Measurements from ENCODE around the gene SAMD8. TPM values are rescaled to one million over a fixed set of nuclear protein-coding genes. Genes with fewer than 3 reads are reported as not detected.
A peak's percentile ranks its signal among the peaks of the same experiment; 100 is the strongest.

The SAMD8 gene
- total and polyA plus RNA-seq, 7 donors: 10.8 to 44.2 (median 35.1) TPM

DNA sequence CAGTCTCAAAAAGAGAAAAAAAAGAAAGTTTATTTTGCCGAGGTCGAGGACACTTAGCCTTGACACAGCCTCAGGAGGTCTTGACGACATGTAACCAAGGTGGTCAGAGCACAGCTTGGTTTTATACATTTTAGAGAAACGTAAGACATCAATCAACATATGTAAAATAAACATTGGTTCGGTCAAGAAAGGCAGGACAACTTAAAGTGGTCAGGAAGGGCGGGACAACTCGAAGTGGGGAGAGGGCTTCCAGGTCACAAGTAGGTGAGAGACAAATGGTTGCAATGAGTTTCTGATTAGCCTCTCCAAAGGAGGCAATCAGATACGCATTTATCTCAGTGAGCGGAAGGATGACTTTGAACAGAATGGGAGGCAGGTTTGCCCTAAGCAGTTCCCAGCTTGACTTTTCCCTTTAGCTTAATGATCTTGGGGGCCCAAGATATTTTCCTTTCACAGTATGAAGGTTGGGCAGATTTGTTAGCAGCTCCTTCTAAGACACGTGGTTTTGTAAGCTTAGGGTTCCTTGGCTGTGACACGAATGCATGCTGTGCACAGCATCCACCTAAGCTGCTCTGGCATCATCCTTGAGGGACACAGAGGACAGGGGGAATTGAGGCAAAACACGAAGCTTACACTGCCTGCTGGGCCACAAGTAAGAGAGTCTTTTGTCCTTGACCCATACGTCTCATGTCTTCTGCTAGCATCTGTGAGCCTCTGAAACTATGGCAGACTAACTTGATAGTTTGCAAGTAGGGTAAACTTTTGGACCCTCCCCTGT, 95.8 kb downstream of the SAMD8 start:
- intact Hi-C loops (cut with DNase I): no loop called here
- Histone ChIP-seq H3K4me3 (no peak overlapping the region), H3K27me3 (ENCODE audit: insufficient read depth in 3 of 3, low read length in 2 of 3) (no peaks in the 10 kb centered on the region), H3K9me3 (no peaks in the 10 kb centered on the region), H3K36me3 (ENCODE audit: insufficient read depth in 1 of 2, low read depth in 1 of 2) (peaks cover 0 to 7% of the 10 kb centered on the region in 2 donors), H3K4me1 (peaks cover 46% of the 10 kb centered on the region), H3K27ac (peak overlapping the region; percentile 100)
- 69 to 70% (median 70%) methylated on average over 13 of the region's 13 CpGs for WGBS, 3 donors
- no peak for DNase-seq
- TF ChIP-seq, protein P1, sequence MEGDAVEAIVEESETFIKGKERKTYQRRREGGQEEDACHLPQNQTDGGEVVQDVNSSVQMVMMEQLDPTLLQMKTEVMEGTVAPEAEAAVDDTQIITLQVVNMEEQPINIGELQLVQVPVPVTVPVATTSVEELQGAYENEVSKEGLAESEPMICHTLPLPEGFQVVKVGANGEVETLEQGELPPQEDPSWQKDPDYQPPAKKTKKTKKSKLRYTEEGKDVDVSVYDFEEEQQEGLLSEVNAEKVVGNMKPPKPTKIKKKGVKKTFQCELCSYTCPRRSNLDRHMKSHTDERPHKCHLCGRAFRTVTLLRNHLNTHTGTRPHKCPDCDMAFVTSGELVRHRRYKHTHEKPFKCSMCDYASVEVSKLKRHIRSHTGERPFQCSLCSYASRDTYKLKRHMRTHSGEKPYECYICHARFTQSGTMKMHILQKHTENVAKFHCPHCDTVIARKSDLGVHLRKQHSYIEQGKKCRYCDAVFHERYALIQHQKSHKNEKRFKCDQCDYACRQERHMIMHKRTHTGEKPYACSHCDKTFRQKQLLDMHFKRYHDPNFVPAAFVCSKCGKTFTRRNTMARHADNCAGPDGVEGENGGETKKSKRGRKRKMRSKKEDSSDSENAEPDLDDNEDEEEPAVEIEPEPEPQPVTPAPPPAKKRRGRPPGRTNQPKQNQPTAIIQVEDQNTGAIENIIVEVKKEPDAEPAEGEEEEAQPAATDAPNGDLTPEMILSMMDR (IDR thresholded peaks at IDR 0.05): no peak
- no peak for ATAC-seq

DNA sequence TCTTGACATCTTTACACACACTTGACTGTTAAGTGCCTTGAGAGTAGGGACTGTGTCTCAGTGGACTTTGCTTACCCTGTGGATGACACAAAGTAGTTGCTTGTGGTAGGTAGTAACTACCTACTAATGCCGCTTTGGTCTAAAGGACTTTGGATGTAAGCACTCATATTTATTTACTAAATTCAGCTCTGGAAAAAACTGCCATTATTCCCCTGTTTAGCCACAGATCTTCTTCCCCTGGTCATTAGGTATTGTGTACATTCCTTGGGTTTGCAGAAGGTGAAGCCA, 96.3 kb downstream of the SAMD8 start:
- TF ChIP-seq, protein P1 (IDR thresholded peaks at IDR 0.05): no peak
- Histone ChIP-seq H3K9me3 (no peaks in the 10 kb centered on the region), H3K4me1 (peaks cover 48% of the 10 kb centered on the region), H3K4me3 (no peak overlapping the region), H3K36me3 (ENCODE audit: insufficient read depth in 1 of 2, low read depth in 1 of 2) (peaks cover 0 to 12% of the 10 kb centered on the region in 2 donors), H3K27me3 (ENCODE audit: insufficient read depth in 3 of 3, low read length in 2 of 3) (no peaks in the 10 kb centered on the region), H3K27ac (peak overlapping the region; percentile 100)
- no peak for ATAC-seq
- no peak for DNase-seq
- intact Hi-C loops (cut with DNase I): no loop called here
- WGBS, 3 donors: 91 to 100% (median 97%) methylated on average over 1 of the region's 1 CpG

DNA sequence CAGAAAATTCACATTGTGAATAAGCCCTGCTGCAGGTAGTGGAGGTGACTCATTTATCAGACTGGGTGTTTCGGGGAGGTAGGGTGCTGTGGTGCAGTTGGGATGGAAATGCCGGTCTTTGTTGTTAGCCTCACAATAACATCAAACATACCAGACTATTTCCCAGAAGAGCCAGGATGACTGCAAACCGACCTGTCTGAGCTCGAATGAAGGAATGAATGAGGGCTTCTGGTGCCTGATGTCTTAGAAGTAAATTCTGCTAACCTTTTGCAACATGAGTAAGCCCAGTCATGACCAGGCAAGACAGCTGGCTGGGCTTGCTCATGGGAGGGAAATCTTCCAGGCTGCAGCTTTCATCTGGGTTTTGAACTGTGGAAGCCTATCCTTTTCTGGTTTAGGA, 96.7 kb downstream of the SAMD8 start:
- ATAC-seq: peak in 2 of 4 donors; percentile 5 to 21
- 55 to 64% (median 58%) methylated on average over 4 of the region's 4 CpGs for WGBS, 3 donors
- Histone ChIP-seq H3K4me1 (peaks cover 48% of the 10 kb centered on the region), H3K9me3 (no peaks in the 10 kb centered on the region), H3K4me3 (no peak overlapping the region), H3K36me3 (ENCODE audit: insufficient read depth in 1 of 2, low read depth in 1 of 2) (peaks cover 0 to 16% of the 10 kb centered on the region in 2 donors), H3K27me3 (ENCODE audit: insufficient read depth in 3 of 3, low read length in 2 of 3) (no peaks in the 10 kb centered on the region), H3K27ac (peak overlapping the region; percentile 100)
- intact Hi-C loops (cut with DNase I): no loop called here
- TF ChIP-seq, protein P1 (IDR thresholded peaks at IDR 0.05): no peak
- no peak for DNase-seq

- Histone ChIP-seq H3K27ac (peak overlapping the region; percentile 100), H3K27me3 (ENCODE audit: insufficient read depth in 3 of 3, low read length in 2 of 3) (no peaks in the 10 kb centered on the region), H3K4me1 (peaks cover 48% of the 10 kb centered on the region), H3K36me3 (ENCODE audit: insufficient read depth in 1 of 2, low read depth in 1 of 2) (peaks cover 3 to 27% of the 10 kb centered on the region in 2 donors), H3K9me3 (no peaks in the 10 kb centered on the region), H3K4me3 (peak overlapping the region; percentile 97)
- intact Hi-C loops (cut with DNase I): no loop called here
- ATAC-seq: no peak
- 81 to 84% (median 83%) methylated on average over 16 of the region's 16 CpGs for WGBS, 3 donors
- DNase-seq: no peak
- TF ChIP-seq, protein P1 (IDR thresholded peaks at IDR 0.05): no peak
These were observed 97.8 kb downstream of the SAMD8 start for GRCh38 chr10:75209086-75209920.
